GM12873 (cell line): ENCODE measurements around the gene ARNT2.

Source experiments
- TF ChIP-seq, protein P1 (sequence below): IDR thresholded peaks from 2 replicates; pipeline ENCODE4 v1.5.1; 2012; ENCODE audit warnings: low read depth, mild to moderate bottlenecking, moderate library complexity, low read length, control low read depth; ENCODE audit not compliant: insufficient read depth; ENCODE audit errors: missing control alignments

The ARNT2 gene

DNA sequence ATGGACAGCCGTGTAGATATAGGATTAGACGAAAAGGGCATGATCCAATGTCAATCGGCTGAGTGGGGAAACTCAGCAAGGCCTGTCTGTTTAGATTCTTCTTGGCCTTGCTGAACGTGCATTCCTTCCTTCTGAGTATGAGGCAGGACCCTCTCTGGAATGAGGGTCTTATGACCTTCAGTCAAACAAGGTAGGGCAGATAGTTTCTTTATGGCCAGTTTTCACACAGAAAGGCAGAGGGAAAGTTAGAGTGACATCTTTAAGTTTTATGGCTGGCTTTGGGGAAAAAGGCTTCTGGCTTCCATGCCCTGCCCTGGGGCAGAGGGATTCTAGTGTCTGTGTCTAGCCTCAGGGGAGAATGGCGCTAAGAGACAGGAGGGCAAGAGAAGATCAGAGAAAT, 29.7 kb downstream of the ARNT2 start:
- TF ChIP-seq, protein P1, sequence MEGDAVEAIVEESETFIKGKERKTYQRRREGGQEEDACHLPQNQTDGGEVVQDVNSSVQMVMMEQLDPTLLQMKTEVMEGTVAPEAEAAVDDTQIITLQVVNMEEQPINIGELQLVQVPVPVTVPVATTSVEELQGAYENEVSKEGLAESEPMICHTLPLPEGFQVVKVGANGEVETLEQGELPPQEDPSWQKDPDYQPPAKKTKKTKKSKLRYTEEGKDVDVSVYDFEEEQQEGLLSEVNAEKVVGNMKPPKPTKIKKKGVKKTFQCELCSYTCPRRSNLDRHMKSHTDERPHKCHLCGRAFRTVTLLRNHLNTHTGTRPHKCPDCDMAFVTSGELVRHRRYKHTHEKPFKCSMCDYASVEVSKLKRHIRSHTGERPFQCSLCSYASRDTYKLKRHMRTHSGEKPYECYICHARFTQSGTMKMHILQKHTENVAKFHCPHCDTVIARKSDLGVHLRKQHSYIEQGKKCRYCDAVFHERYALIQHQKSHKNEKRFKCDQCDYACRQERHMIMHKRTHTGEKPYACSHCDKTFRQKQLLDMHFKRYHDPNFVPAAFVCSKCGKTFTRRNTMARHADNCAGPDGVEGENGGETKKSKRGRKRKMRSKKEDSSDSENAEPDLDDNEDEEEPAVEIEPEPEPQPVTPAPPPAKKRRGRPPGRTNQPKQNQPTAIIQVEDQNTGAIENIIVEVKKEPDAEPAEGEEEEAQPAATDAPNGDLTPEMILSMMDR, result no peak

DNA sequence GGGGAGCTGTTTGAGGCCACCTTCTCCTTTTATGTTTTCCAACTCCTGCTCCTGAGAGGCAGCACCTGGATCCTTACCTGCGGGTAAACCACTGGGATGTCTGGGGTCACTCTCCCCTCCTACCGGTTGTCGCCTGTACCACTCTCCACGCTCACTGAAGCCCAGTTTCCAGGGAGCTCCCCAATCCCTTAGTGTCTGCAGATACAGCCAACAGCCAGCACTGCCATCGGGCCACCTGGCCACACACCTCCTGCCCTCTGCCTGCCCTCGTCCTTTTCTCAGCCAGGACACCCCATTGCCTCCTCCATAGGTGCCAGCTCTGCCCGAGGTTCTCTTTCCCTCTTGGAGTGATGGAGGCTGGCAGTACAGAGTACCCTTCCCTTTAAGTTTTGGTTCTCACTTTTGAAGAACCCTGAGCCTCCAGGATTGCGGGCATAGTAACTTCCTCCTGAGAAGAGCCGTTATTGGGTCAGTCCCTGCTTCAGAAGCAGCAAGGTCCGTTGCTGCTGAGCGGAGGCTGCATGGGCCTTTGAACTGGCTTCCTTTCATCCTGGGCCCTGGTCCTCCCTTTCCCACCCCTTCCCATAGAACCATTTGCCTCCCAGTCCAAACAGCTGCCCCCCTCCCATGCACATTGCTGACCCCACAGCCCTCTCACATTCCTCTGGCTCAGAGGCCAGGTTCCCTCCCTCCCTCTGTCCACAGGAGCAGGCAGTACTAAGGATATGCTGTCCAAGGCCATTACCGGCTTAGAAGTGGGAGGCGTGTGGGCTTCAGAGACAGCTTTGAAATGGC, 30.9 kb downstream of the ARNT2 start:
- TF ChIP-seq, protein P1, result no peak

DNA sequence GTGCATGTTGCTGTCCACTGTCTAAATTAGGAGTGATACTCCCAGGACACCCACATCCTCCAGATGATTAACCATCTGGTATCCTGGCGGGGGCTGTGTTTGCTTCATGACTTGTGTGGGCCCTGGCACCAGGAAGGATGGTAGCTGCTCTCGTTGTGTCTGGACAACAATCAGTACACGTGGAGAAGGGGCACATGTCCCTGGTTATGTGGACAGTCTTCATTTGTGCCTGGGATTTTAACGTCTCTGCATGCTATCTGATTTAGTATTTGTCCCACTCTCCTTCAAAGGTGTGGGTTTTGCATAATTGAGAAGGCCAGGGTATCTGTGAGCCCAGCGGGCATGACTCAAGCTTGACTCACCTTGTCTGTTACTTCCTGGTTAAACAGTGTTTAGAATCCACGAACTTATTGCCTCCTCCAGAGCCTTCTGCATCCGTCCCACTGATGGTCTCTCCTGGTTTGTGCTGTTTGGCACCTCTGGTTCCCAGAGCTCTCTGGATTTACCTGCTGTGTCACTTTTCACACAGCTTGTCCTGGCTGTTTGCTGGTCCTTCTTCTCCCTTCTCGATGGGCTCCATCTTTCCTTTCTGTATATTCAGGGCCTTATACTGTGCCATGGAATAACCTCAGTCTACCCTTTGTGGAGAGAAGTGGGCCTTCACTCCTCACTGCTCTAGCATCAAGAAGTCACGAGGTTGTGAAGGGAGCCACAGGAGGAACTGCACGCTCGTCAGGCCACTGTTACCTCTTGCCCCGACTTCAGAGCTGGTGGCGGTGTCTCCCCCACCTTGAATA, 32.5 kb downstream of the ARNT2 start:
- TF ChIP-seq, protein P1, result no peak

DNA sequence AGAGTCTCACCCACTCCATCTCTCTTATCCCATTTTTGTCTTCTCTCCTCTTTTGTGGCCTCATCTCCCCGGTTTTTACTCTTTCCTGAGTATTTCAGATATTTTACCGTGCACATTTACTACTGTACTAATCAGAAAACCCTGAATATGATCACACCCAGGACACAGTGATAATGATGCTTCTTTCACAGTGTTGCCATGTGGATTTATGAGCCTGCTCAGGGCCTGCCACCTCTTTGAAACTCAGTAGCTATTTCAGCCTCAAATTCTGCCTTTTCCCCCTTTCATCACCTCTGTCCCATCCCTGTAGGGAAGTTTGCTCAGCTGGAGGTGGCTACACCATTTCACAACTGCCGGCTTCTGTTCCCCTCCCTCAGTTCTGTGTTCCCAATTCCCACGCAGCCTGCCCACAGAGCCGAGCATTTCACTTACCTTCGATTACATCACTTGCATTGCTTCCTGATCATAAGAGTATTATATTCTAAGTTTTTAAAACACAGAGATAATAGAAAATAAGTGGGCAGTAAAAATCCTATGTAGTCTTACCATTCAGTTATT, 33.2 kb downstream of the ARNT2 start:
- TF ChIP-seq, protein P1, result no peak

DNA sequence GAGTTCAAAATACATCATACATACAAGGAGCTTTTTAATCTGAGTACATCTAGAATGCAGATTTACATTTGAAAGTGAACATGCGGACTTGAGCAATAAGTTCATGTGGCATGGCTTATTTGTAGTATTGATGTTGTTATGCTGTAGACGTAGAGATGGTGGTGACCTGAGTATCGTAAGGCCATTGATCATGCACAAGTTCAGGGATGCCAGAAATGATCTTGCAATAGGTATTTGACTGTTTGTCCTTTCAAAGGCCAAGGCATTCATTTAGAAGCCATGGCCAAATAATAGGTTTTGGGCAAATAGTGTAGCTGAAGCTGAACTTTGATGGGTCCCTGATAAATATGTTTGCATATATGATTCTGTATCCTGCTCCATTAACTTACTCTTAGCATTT, 35.0 kb downstream of the ARNT2 start:
- TF ChIP-seq, protein P1, result no peak

DNA sequence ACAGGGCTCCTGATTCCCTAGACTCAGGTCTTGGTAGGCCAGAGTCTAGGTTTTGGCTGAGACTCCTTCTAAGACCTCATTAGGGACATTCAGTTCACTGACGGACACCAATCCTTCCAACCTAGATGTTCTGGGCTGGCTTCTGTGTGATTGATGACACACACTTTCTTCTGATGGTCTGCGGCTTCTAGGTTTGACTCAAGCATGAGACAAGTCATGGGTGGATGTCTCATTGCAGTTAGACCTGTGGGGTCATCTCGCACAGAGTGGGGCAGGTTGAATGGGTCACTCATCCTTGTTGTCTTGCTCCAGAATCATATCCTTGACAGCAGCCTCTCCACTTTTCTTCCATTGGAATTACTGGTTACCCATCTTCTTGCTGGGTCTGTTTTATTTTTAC, 35.8 kb downstream of the ARNT2 start:
- TF ChIP-seq, protein P1, result no peak

DNA sequence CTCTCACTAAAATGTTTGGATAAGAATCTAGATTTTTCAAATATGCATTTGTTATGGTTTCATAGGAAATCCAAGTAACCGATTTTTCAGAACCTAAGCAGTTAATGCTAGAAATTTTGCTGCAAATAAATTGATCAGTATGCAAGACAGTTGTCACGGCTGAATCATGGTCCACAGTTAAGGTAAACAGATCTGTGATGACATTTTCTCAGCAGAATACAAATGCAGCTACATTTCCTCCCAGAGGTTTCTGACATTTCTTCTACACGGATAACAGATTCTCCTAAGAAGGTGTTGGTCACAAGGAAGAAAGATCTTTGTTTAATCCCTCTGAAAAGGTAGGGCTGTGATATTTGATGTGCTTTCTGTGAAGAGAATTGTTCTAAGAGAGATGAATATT, 36.9 kb downstream of the ARNT2 start:
- TF ChIP-seq, protein P1, result no peak
